CD4-positive, alpha-beta T cell treated with Interleukin-17A for 4 hours (primary cell): Measurements from ENCODE around the gene CIC.
"Not testable (repeated sequence)": the region's sequence is repeated elsewhere in the genome, so short reads cannot be mapped to it uniquely, and the experiment has no call there.

ENCODE experiments used
- DNase-seq: peaks from one replicate; pipeline ENCODE4 v3.0.0-alpha.2; 2020; ENCODE audit warnings: mixed read lengths

Gene CIC

GRCh38 chr19:42315024-42315423 lies 46.0 kb downstream of the CIC start:
- DNase-seq, result no peak

- DNase-seq, result no peak
Measured at GRCh38 chr19:42316223-42317211, 47.5 kb downstream of the CIC start.

- DNase-seq, result no peak
Measured at GRCh38 chr19:42317535-42317934, 48.5 kb downstream of the CIC start.

GRCh38 chr19:42322305-42322704 lies 53.3 kb downstream of the CIC start:
- DNase-seq, result no peak

GRCh38 chr19:42323473-42323851 lies 54.4 kb downstream of the CIC start:
- DNase-seq, result no peak

GRCh38 chr19:42323852-42324654 lies 55.0 kb downstream of the CIC start:
- DNase-seq, result peak; percentile 26

GRCh38 chr19:42324655-42325307 lies 55.7 kb downstream of the CIC start:
- no peak for DNase-seq

GRCh38 chr19:42325308-42325895 lies 56.4 kb downstream of the CIC start, which contains the start of gene MEGF8:
Gene MEGF8 (plus strand): TSS chr19:42325635. CDS start chr19:42326244, 609 bp downstream.
- DNase-seq, result peak; percentile 99

- peak; percentile 37 for DNase-seq
Measured at GRCh38 chr19:42325896-42326771, 57.1 kb downstream of the CIC start.

- no peak for DNase-seq
Measured at GRCh38 chr19:42326969-42327368, 57.9 kb downstream of the CIC start.

- DNase-seq, result no peak
Measured at GRCh38 chr19:42327381-42327780, 58.3 kb downstream of the CIC start.

- no peak for DNase-seq
Measured at GRCh38 chr19:42328106-42328505, 59.1 kb downstream of the CIC start.

GRCh38 chr19:42328854-42329253 lies 59.8 kb downstream of the CIC start:
- DNase-seq, result no peak

GRCh38 chr19:42330241-42330711 lies 61.2 kb downstream of the CIC start:
- no peak for DNase-seq

GRCh38 chr19:42331333-42331732 lies 62.3 kb downstream of the CIC start:
- not testable (repeated sequence) for DNase-seq

- DNase-seq, result no peak
Measured at GRCh38 chr19:42332059-42332458, 63.0 kb downstream of the CIC start.

- no peak for DNase-seq
Measured at GRCh38 chr19:42333018-42333417, 64.0 kb downstream of the CIC start.

GRCh38 chr19:42333975-42334696 lies 65.1 kb downstream of the CIC start:
- DNase-seq, result no peak

GRCh38 chr19:42334697-42335373 lies 65.8 kb downstream of the CIC start:
- no peak for DNase-seq

GRCh38 chr19:42335374-42335936 lies 66.4 kb downstream of the CIC start:
- no peak for DNase-seq
